GM23338 (cell line): ENCODE measurements around the gene PCDHGA5. TPM values are rescaled to one million over a fixed set of nuclear protein-coding genes. Genes with fewer than 3 reads are reported as not detected.

Experiments
- CREB1 ChIP-seq: fragments of 250-450 bp; sonication (Bioruptor Pico); IDR thresholded peaks from 2 replicates; pipeline ENCODE4 v1.5.0; 2020; ENCODE audit warnings: low read depth, mild to moderate bottlenecking, moderate library complexity
- ETS1 ChIP-seq: IDR thresholded peaks from 2 replicates; pipeline ENCODE4 v1.6.1; 2016; ENCODE audit warnings: antibody characterized with exemption
- EZH2phosphoT487 ChIP-seq: fragments of 200-600 bp; sonication (generic); IDR thresholded peaks from one replicate; pipeline ENCODE4 v1.8.1; 2018; ENCODE audit warnings: antibody characterized with exemption; ENCODE audit not compliant: unreplicated experiment
- JUNB ChIP-seq: IDR thresholded peaks from one replicate; pipeline ENCODE4 v1.6.1; 2016; ENCODE audit warnings: antibody characterized with exemption; ENCODE audit not compliant: unreplicated experiment
- NANOG ChIP-seq: IDR thresholded peaks from 2 replicates; pipeline ENCODE4 v1.6.1; 2016; ENCODE audit warnings: antibody characterized with exemption, borderline replicate concordance
- REST ChIP-seq: IDR thresholded peaks from one replicate; pipeline ENCODE4 v1.6.1; 2018; ENCODE audit warnings: antibody characterized with exemption; ENCODE audit not compliant: unreplicated experiment
- STAT1 ChIP-seq: IDR thresholded peaks from one replicate; pipeline ENCODE4 v1.6.1; 2016; ENCODE audit warnings: antibody characterized with exemption; ENCODE audit not compliant: unreplicated experiment
- ZNF114 ChIP-seq: fragments of 250-450 bp; sonication (Bioruptor Pico); IDR thresholded peaks from 2 replicates; pipeline ENCODE4 v1.5.0; 2020; ENCODE audit warnings: mild to moderate bottlenecking, moderate library complexity
- ZNF331 ChIP-seq: fragments of 250-450 bp; sonication (Bioruptor Pico); IDR thresholded peaks from 2 replicates; pipeline ENCODE4 v1.5.0; 2020; ENCODE audit warnings: low read depth, mild to moderate bottlenecking, moderate library complexity
- polyA plus RNA-seq: library from polyadenylated mRNA; unstranded; fragments of >200 nt; fragmentation: Nextera tagmentation; extraction: Ambion mirVana; gene quantifications from 2 replicates; pipeline ENCODE4 v1.2.1, GENCODE V29; 2016
- total RNA-seq: library from RNA; depleted of rRNA; stranded (reverse); fragments of >200 nt; shearing (Covaris generic); gene quantifications from 2 replicates; pipeline ENCODE4 v1.2.3, GENCODE V29; 2014
- TF ChIP-seq, protein P1 (sequence below): fragments of 250-450 bp; sonication (Bioruptor Pico); IDR thresholded peaks from 2 replicates; pipeline ENCODE4 v1.5.0; 2020; ENCODE audit warnings: mild to moderate bottlenecking, moderate library complexity

PCDHGA5 gene
- total and polyA plus RNA-seq, 2 experiments from 2014 or later, result 0.55 to 3.1 TPM

- TF ChIP-seq, protein P1, sequence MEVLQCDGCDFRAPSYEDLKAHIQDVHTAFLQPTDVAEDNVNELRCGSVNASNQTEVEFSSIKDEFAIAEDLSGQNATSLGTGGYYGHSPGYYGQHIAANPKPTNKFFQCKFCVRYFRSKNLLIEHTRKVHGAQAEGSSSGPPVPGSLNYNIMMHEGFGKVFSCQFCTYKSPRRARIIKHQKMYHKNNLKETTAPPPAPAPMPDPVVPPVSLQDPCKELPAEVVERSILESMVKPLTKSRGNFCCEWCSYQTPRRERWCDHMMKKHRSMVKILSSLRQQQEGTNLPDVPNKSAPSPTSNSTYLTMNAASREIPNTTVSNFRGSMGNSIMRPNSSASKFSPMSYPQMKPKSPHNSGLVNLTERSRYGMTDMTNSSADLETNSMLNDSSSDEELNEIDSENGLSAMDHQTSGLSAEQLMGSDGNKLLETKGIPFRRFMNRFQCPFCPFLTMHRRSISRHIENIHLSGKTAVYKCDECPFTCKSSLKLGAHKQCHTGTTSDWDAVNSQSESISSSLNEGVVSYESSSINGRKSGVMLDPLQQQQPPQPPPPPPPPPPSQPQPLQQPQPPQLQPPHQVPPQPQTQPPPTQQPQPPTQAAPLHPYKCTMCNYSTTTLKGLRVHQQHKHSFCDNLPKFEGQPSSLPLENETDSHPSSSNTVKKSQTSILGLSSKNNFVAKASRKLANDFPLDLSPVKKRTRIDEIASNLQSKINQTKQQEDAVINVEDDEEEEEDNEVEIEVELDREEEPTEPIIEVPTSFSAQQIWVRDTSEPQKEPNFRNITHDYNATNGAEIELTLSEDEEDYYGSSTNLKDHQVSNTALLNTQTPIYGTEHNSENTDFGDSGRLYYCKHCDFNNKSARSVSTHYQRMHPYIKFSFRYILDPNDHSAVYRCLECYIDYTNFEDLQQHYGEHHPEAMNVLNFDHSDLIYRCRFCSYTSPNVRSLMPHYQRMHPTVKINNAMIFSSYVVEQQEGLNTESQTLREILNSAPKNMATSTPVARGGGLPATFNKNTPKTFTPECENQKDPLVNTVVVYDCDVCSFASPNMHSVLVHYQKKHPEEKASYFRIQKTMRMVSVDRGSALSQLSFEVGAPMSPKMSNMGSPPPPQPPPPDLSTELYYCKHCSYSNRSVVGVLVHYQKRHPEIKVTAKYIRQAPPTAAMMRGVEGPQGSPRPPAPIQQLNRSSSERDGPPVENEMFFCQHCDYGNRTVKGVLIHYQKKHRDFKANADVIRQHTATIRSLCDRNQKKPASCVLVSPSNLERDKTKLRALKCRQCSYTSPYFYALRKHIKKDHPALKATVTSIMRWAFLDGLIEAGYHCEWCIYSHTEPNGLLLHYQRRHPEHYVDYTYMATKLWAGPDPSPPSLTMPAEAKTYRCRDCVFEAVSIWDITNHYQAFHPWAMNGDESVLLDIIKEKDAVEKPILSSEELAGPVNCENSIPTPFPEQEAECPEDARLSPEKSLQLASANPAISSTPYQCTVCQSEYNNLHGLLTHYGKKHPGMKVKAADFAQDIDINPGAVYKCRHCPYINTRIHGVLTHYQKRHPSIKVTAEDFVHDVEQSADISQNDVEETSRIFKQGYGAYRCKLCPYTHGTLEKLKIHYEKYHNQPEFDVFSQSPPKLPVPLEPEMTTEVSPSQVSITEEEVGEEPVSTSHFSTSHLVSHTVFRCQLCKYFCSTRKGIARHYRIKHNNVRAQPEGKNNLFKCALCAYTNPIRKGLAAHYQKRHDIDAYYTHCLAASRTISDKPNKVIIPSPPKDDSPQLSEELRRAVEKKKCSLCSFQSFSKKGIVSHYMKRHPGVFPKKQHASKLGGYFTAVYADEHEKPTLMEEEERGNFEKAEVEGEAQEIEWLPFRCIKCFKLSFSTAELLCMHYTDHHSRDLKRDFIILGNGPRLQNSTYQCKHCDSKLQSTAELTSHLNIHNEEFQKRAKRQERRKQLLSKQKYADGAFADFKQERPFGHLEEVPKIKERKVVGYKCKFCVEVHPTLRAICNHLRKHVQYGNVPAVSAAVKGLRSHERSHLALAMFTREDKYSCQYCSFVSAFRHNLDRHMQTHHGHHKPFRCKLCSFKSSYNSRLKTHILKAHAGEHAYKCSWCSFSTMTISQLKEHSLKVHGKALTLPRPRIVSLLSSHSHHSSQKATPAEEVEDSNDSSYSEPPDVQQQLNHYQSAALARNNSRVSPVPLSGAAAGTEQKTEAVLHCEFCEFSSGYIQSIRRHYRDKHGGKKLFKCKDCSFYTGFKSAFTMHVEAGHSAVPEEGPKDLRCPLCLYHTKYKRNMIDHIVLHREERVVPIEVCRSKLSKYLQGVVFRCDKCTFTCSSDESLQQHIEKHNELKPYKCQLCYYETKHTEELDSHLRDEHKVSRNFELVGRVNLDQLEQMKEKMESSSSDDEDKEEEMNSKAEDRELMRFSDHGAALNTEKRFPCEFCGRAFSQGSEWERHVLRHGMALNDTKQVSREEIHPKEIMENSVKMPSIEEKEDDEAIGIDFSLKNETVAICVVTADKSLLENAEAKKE (CRISPR knock-in tag), result no peak
- no peak for TF ChIP-seq ETS1
- no peak for TF ChIP-seq ZNF114 (CRISPR knock-in tag)
- TF ChIP-seq NANOG, result no peak
- no peak for TF ChIP-seq STAT1
- TF ChIP-seq ZNF331 (CRISPR knock-in tag), result no peak
- TF ChIP-seq JUNB, result no peak
- no peak for TF ChIP-seq EZH2phosphoT487
- TF ChIP-seq CREB1 (CRISPR knock-in tag), result no peak
- no peak for TF ChIP-seq REST
These were observed 44.3 kb upstream of the PCDHGA5 start (continued) for GRCh38 chr5:141319699-141320098.
